ENCODE measurements around the gene SPON2. TPM values are rescaled to one million over a fixed set of nuclear protein-coding genes. Genes with fewer than 3 reads are reported as not detected.
A peak's percentile ranks its signal among the peaks of the same experiment; 100 is the strongest.

SPON2 gene
- total RNA-seq = 4.0 TPM

DNA sequence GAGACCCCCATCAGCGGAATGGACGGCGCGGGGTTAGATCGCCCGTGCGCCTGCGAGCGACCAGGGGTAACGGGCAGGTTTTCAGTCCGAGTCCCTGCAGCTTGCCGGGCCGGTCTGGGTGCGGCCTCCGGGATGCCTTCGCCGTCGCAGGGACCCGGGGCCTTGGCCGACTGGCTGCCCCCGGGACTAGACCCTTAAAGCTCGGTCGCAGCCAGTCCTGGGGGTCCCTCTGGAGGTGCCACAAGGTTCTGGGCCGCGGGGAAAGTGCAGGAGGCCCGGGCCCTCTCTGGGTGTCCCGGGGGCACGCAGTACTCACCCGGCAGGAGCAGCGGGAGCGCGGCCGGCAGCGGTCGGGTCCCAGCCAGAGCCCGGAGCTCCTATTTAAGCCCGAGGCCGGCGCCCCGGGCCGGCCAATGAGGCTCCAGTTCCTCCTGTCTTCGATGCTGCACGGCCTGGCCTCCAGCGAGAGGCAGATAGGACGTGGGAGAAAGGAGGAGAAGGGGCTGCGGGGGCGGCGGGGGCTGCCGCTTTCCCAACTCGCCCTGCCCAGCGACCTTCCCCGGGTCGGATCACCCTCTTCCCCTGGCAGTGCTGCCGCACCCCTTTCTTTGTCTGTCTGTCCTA, at the start of gene SPON2:
Gene SPON2 (minus strand): TSS at position 356 of the 624 bp plus-strand sequence.
- no peak for DNase-seq (ENCODE audit: low read depth in 2 of 3, low spot score in 2 of 3)

DNA sequence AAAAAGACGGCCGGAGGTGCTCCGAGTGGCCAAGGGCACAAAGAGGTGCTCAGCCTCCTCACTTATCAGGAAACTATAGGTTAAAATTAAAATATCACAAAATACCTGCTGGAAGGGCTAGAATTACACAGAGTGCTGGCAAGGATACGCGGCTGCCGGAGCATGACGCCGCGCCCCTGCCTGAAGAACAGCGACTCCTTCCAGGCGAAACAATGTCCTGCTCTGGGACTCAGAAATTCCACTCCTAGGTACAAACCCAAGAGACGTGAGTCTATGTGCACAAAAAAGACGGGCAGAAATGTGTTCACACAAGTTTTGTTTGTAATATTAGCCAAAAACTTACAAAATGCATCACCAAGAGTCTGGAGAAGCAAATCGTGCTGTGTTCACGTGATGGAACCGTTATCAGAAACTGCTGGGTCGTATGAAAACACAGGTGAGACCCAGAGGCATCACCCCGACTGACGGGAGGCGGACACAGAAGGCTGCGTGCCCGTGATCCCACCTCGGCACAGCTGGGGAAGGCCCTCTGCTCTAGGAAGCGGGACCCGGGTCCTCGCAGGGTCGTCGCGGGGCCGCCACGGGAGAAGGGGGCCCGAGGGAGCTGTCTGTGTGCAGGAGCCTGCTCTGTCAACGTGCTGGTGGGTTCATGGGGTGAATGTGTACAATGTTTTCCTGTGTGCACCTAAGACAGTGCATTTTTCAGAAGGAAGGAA, 48.9 kb upstream of the SPON2 start:
- DNase-seq (ENCODE audit: low read depth in 2 of 3, low spot score in 2 of 3) = no peak

DNA sequence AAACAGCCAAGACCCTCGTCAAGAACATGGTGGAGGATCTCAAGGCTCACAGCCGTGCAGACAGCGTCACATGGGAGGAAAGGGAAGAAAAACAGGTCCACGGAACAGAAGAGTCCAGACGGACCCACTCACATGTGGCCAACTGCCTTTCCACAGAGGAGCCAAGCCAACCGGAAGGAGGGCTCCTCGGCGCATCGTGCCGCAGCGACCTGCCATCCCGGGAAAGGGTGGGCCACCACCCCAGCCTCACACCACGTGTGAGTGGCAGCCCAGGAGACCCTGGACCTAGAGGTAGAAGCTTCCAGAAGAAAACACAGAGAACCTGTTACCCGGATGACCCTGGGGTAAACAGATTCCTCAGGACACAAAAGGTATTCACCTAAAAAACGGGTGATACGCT, 48.2 kb upstream of the SPON2 start:
- no peak for DNase-seq (ENCODE audit: low read depth in 2 of 3, low spot score in 2 of 3)

DNA sequence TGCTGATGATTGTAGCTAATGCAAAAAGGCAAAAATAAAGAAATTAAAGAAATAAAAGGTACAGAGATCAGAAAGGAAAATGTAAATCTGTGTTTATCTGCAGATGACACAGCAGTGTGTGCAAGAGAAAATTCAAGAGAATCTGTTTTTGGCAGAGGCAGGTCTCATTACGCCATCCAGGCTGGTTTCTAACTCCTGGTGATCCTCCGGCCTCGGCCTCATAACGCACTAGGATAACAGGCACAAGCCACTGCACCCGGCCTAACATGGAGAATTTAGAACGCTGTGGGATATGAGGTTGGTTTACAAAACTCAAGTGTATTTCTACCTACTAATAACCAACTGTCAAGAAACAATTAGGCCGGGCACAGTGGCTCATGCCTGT, 47.2 kb upstream of the SPON2 start:
- DNase-seq (ENCODE audit: low read depth in 2 of 3, low spot score in 2 of 3) = no peak

DNA sequence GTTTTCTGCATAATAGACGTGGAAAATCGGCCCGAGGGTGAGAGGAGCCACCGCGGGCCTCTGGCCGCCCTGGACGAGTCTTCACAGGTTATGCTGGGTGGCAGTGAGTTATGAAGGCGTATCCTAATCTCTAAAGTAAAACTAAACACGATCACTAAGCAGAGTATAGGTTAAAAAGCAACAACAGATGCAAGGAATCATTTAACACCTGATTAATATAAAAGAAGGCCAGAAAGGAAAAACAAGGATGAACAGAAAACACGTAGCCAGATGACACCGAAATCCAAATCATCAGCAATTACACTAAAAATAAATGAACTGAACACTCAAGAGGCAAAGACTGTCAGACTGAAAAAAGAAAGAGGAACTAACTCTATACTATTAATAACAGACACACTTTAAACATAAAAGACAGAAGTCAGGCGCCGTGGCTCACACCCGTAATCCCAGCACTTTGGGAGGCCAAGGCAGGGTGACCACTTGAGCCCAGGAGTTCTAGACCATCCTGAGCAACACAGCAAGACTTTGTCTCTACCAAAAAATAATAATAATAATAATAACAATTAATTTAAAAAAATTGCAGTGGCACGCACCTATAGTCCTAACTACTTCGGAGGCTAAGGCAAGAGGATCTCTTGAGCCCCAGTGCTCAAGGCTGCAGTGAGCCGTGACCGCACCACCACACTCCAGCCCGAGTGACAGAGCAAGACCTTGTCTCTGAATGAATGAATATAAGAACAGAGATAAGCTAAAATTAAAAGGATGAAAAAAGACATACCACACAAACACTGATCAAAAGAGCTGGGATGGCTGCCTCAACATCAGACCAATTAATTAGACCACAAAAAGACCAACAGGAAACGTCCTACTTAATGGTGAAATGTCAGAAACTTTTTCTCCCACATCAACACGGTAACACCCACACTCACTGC, 46.5 kb upstream of the SPON2 start:
- peak in 2 of 3 donors; percentile 13 to 54 for DNase-seq (ENCODE audit: low read depth in 2 of 3, low spot score in 2 of 3)

DNA sequence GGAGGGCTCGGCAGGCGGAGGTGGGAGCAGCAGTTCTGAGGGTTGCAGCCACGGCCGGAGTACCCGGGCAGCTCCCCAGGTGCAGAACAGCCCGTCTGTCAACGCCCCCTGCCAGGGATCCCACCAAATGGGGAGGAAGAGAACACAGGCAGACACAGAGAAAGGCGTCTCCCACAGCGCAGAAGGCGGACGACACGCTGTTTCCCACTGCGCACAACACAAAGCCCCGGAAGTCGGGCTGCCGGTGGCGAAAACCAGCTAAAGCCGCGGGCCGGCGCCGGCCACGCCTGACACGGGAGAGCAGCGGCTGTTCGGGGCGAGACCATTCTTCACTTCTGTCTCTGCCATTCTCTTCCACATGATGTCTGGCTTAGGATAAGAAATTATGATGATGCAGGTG, 45.0 kb upstream of the SPON2 start:
- no peak for DNase-seq (ENCODE audit: low read depth in 2 of 3, low spot score in 2 of 3)

DNA sequence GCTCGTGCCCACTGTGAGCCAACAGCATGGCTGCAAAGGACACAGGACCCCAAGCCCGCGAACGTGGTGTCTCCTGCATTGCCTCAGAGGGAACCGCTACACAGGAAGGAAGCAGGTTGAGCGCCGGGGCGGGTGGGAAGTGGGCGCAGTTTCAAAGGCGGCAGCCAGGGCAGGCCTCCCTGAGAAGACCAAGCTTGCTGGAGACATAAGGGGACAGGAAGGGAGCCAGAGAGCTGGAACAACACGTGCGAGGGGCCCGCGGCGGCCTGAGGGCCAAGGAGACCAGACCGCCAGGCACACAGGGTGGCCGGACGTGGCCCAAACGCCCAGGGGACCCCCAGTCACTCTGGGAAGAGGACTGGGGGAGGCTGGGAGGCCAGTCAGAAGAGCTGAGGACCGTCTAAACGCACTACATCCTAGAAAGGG, 44.5 kb upstream of the SPON2 start:
- DNase-seq (ENCODE audit: low read depth in 2 of 3, low spot score in 2 of 3) = peak; percentile 30 to 60 (median 35)

DNA sequence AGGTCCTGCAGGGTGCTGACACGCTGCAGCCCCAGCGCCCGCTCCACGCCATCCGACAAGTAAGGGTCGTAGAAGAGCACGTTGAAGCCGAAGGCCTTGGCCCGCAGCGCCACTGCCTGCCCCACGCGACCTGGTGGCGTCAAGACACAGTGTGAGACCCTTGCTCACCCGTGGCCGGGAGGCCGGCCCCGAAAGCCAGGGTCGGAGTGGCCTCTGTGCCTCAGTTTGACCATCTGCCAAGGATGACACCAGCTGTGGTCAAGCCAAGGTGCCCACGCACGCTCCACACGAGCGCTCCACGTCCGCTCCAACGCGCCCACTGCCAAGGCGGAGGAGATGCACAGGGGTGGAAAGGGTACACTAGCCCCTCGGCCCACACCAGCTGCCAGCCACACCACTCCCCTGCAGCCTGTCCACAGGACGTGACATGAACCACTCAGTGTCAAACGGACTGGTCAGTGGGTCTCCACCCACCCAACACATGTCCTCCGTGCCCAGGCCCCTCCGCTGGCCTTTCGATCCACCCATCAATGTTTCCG, 43.8 kb upstream of the SPON2 start:
- DNase-seq (ENCODE audit: low read depth in 2 of 3, low spot score in 2 of 3) = no peak

DNA sequence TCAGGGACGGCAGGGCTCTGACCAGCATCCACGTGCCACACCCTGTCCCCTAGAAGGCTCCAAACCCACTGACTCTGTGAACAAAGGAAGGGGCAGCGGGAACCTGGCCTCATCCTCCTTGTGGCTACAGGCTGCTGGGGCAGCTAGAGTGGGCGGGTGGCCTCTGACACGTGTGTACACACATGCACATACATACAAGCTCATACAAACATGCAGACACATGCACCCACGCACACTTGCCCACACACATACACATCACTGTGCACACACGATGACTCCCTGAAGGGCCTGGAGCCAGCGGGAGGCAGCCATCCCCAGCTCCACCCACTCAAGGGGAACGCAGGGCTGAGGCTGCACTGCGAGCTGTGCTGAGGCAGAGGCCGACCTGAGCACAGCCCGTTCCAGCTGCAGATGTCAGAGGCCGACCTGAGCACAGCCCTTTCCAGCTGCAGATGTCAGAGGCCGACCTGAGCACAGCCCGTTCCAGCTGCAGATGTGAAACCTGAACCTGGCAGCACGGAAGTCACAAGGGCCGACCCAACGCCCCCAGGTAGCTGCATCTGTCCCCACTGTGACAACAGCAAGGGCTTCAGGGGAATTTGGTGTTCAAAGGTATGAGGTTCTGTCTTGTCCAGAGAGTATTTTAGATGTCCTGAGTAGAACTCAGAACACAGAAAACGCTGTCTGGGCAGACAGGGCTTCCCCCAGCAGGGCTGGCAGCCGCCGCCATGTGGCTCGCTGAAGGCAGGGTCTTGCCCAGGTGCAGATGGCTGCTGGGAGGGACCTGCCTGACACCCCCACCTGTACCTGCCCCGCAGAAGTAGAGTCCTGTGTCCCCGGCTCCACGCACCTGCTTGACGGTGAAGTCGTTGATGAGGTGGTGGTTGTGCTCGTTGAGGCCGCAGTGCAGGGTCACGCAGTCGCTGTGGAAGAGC, 43.0 kb upstream of the SPON2 start:
- DNase-seq (ENCODE audit: low read depth in 2 of 3, low spot score in 2 of 3) = no peak

DNA sequence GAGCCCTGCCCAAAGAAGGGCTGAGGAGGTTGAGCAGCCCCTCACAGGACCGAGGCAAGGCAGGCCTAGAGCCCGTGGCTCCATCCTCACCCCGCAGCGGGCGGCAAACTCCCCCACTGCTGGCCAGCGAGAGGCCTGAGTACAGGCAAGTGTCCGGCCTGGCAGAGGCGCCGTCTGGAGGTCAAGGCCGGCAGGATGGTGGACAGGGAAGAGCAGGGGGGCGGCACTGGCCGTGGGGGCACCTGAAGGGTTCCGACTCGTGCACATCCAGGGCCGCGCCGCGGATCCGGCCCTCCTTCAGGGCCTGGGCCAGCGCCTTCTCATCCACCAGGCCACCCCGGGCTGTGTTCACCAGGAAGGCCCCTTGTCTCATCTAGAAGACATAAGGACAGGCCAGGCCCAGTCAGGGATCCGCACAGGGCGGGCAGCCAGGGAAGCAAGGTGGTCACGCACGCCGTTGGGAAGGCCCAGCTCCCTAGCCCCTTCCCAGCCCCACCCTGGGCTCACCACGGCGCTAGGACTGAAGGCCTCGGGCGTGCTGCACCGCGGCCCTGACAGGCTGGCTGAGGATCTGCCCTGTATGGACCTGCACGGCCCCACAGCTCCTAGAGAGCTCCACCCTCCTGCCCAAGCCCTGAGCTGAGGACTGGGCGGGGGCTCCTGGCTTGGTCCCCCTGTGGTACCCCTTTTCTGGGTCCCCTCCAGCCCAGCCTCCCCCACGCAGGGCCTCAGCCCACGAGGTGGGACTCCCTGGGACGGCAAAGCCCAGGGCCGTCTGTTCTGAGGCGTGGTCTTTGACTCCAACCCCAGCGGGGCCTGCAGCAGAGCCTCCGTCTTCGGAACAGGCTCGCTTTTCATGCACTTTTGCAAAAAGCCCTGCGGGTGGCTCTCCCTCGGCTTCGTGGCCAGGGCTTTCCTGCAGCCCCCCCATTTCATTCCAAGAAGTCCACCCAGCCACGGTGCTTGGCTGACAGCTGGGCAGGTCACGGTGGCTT, 42.0 kb upstream of the SPON2 start:
- DNase-seq (ENCODE audit: low read depth in 2 of 3, low spot score in 2 of 3) = no peak

DNA sequence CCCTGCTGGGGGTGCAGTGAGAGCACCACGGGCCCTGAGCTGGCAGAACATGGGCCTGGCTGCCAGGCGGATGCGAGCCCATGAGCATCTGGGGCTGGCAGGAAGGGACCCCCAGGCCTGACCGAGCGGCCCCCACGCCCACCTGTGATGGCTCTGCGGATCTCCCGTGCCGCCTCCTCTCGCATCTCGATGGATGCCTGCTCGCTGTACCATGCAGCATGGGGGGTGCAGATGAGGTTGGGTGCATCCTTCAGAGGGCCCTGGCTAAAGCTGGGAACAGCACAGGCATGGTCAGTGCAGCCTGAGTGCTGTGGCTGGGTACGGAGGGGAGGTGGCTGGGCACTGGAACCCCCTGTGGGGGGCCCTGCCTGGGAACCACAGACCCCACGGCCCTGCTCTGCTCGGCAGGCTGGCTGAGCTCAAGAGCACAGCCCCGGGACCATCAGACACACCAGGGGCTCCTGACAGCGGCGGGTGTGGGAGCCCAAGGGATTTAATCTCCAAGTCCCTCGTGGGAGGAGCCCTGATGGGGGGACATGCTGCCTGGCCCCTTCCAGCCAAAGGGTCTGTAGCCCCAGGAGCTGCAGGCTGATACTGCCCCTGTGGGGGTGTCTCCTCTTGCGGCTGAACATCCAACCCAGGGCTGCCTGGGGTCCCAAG, 41.1 kb upstream of the SPON2 start:
- DNase-seq (ENCODE audit: low read depth in 2 of 3, low spot score in 2 of 3) = no peak

DNA sequence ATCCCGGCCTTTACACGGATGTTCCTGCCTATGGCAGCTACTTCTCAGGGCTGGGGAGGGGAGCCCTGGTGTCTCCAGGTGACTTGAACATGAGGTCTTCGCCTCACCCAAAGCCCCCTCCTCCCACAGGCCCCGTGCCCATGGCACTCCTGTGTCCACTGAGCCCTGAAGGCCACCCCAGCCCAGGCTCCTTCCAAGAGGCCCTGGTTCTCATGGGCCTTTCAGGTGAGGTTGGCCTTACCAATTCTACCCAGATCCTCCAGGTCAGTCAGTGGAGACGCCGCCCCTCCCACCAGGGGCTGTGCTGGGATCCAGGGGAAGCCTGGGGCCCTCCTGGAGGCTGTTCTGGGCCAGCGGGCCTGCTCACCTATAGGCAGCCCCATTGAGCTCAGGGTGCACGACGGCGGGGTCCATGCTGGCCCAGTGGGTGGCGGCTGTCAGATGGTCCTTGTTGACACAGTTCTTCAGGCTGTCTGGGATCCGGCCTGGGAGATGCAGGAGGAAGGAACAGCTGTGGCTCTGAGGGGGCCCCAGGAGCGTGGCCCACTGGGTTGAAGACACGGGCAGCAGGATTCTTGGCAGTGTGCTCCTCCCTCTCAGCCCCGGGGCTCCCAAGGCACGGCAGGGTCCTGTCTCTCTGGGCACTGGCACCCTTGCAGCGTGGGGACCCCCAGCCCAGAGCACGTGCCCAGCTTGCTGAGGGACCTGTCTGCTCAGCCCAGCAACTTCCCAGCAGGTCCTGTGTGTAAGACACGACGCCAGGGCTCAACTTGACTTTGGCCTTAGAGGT, 40.4 kb upstream of the SPON2 start:
- no peak for DNase-seq (ENCODE audit: low read depth in 2 of 3, low spot score in 2 of 3)

DNA sequence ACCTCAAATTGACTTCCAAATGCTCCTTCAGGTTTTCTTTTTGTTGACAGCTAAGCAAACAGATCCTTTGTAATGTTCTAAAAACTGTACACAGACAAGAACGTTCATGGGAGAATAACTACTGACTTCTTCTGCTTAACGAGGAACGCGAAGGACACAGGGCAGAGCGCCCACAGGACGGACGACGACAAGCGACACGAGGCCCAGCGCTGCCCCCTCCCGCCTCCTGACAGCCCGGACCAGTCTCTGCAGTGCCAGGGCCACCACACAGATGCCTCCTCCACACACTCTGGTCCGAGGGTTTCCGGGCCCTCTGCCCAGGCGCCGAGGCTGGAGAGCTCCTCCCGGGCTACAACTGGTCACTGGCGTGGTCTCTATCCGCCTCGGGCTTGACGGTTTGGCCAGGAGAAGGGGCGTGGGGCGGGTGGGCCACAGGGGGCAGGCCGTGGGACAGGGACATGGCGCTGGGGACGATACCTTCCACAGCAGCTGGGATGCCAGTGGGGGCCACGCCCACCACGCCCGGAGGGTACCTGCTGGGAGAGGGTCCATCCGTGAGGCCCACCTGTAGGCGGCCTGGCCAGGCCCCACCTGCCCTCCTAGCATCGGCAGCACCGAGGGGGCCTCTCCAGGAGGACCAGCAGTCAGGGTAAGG, 39.6 kb upstream of the SPON2 start:
- DNase-seq (ENCODE audit: low read depth in 2 of 3, low spot score in 2 of 3) = no peak

DNA sequence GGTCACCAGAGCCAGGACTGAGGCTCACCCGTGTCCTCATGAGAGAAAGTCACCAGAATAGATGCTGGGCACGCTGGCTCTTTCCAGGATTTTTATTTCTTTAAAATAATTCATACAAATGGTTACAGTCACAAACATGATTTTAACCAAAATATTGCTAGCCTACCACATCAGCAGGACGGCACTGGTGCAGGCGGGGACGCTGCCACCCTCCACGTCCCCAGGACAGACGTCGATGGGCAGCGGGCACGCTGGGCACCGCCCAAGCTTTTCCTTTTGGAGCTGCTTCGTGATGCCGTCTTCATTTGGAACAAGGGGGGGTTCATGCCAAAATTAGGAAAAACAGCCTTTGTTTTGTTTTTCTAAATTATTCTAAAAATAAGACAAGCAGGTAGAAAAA, 39.0 kb upstream of the SPON2 start:
- DNase-seq (ENCODE audit: low read depth in 2 of 3, low spot score in 2 of 3) = no peak

DNA sequence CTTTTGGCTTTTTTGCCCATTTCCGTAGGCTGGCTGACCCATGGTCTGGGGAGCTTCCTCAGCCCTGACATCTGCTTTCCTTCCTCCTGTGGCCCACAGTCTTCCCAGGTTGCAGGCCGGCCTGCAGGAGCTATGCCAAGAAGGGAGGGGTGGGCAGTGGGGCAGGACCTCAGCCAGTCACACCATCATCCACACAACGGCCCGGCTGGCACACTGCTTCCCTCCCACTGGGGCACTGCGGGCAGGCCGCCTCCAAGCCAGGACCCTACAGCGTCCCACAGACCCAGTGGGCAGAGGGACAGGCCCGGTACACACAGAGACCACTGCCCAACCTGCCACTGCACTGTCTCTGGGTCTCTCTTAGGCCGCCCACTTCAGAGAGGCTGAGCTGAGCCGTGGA, 38.6 kb upstream of the SPON2 start:
- DNase-seq (ENCODE audit: low read depth in 2 of 3, low spot score in 2 of 3) = no peak

DNA sequence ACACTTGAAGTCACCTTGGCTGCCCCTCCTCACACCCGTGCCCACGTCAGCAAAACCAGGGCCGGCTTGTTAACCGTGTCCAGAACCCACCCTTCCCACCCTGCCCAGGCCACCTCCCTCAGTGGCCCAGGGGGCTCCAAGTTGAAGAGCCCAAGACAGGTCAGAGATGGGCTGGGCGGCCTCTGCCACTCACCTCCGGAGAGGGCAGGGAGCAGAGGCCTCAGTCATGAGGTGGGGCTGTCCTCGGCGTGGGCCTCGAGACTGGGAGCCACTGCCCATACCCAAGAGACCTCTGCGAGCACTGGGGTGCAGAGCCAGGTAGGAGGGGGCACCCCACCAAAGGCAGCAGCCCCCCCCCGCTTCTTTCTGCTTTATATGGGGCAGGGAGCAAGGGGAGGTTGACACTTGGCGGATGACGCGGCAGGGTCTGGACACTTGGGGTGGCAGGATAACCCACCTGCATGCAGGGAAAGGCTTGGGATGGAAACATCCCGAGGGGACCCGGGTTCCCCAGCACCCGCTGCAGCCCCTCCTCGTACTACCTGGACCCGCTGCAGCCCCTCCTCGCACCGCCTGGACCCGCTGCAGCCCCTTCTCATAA, 38.0 kb upstream of the SPON2 start:
- DNase-seq (ENCODE audit: low read depth in 2 of 3, low spot score in 2 of 3) = no peak

DNA sequence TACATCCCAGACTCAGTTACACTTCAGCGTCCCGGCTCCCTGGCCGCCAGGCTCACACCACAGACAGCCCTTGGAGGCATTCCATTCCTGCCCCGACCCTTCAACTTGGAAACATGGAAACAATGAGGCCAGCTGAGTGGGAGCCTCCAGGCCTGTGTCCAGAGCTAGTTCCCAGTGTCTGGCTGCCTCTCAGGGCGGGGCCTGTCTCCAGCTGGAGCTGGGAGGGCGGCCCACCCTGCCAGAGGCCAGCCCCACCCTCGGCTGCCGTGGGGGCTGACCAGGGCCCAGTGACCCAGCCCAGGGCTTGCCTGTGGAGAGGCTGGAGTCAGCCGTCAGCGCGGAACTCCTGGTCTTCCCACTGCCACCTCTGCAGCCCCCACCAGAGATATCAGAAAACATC, 37.4 kb upstream of the SPON2 start:
- DNase-seq (ENCODE audit: low read depth in 2 of 3, low spot score in 2 of 3) = no peak
